Measurements from ENCODE around the gene COL20A1. TPM values are rescaled to one million over a fixed set of nuclear protein-coding genes. Genes with fewer than 3 reads are reported as not detected.

The COL20A1 gene
- total and polyA plus RNA-seq, 2 of the 13 experiments (the other 11 are each of a cell fraction or from before 2014, with no cell fraction given) = not detected

GRCh38 chr20:63315240-63315689 is 22.3 kb downstream of the COL20A1 start:
- no peak; the same call in 2 of the 3 replicates for ATAC-seq

GRCh38 chr20:63315731-63316491 is 22.9 kb downstream of the COL20A1 start:
- intact Hi-C loops (cut with micrococcal nuclease; ENCODE audit: unreplicated experiment) (no loop called here), in situ Hi-C loops (cut with HindIII; ENCODE audit: extremely low pct_ligation_motif_present, low pct_unique_long_range_greater_than_20kb) (no loop called here)
- 48% methylated on average over 21 of the region's 31 CpGs for WGBS (ENCODE audit: low lambda C conversion rate)
- ChIA-PET POLR2A (no interaction called here), CTCF (ENCODE audit: low intra/inter-chr PET ratio, low total read pairs) (no interaction called here)
- Histone ChIP-seq H2AFZ (ENCODE audit: low read length) (no peak overlapping the region), H3K4me2 (ENCODE audit: low read depth, low read length) (no peak overlapping the region), H3K9me3 (ENCODE audit: low read length) (no peaks in the 10 kb centered on the region), H3K4me1 (ENCODE audit: insufficient read depth, low read length) (no peaks in the 10 kb centered on the region), H3K79me2 (ENCODE audit: insufficient read depth, low read length) (no peaks in the 10 kb centered on the region), H3K27ac (ENCODE audit: extremely low read length, insufficient read depth, low read length) (no peak overlapping the region), H3K36me3 (replicated peaks in 1 of 2; ENCODE audit: control insufficient read depth in 1 of 2, insufficient read depth in 2 of 2, low read length in 2 of 2) (no peaks in the 10 kb centered on the region), H4K20me1 (ENCODE audit: insufficient read depth, low read length) (peaks cover 8% of the 10 kb centered on the region; the same call in 1 of the 2 replicates), H3K27me3 (ENCODE audit: control insufficient read depth in 1 of 2, insufficient read depth in 2 of 2, low read length in 2 of 2) (peaks cover 13 to 59% of the 10 kb centered on the region in 2 experiments; a peak in 4 of 5 replicates), H3K9ac (ENCODE audit: insufficient read depth, low read depth, low read length) (no peak overlapping the region), H3K4me3 (replicated peaks in 1 of 3; ENCODE audit: insufficient read depth in 1 of 3, low read depth in 2 of 3, low read length in 3 of 3) (no peak overlapping the region)
- FAIRE-seq (no peak), ATAC-seq (no peak), DNase-seq (ENCODE audit: low spot score) (no peak)
- TF ChIP-seq FOXK1 (CRISPR knock-in tag; IDR thresholded peaks at IDR 0.05; ENCODE audit: borderline replicate concordance, low read depth) (no peak), ZNF207 (IDR thresholded peaks at IDR 0.05; ENCODE audit: borderline replicate concordance) (no peak), JUND (CRISPR knock-in tag; IDR thresholded peaks at IDR 0.05) (no peak), ZNF547 (CRISPR knock-in tag; IDR thresholded peaks at IDR 0.05) (no peak), ZNF746 (CRISPR knock-in tag; IDR thresholded peaks at IDR 0.05) (no peak), ZNF83 (CRISPR knock-in tag; IDR thresholded peaks at IDR 0.05; ENCODE audit: borderline replicate concordance) (no peak)
- no TSS peak for BruUV-seq (replicated peaks)

More at GRCh38 chr20:63315240-63315689, 22.3 kb downstream of the COL20A1 start:
- Histone ChIP-seq H3K27ac (ENCODE audit: extremely low read length, insufficient read depth, low read length) (no peak overlapping the region), H3K4me2 (ENCODE audit: low read depth, low read length) (no peak overlapping the region), H3K9me3 (ENCODE audit: low read length) (no peaks in the 10 kb centered on the region), H3K9ac (ENCODE audit: insufficient read depth, low read depth, low read length) (no peak overlapping the region), H3K4me1 (ENCODE audit: insufficient read depth, low read length) (no peaks in the 10 kb centered on the region), H3K79me2 (ENCODE audit: insufficient read depth, low read length) (no peaks in the 10 kb centered on the region), H4K20me1 (ENCODE audit: insufficient read depth, low read length) (peaks cover 8% of the 10 kb centered on the region; the same call in 1 of the 2 replicates), H3K27me3 (ENCODE audit: control insufficient read depth in 1 of 2, insufficient read depth in 2 of 2, low read length in 2 of 2) (peaks cover 10 to 61% of the 10 kb centered on the region in 2 experiments; a peak in 4 of 5 replicates), H2AFZ (ENCODE audit: low read length) (no peak overlapping the region), H3K36me3 (replicated peaks in 1 of 2; ENCODE audit: control insufficient read depth in 1 of 2, insufficient read depth in 2 of 2, low read length in 2 of 2) (no peaks in the 10 kb centered on the region), H3K4me3 (replicated peaks in 1 of 3; ENCODE audit: insufficient read depth in 1 of 3, low read depth in 2 of 3, low read length in 3 of 3) (no peak overlapping the region)
- CTCF ChIA-PET (ENCODE audit: low intra/inter-chr PET ratio, low total read pairs) = no interaction called here
- 10% methylated on average over 14 of the region's 15 CpGs for WGBS (ENCODE audit: low lambda C conversion rate)
- FAIRE-seq = no peak
- DNase-seq (ENCODE audit: low spot score) = no peak
- TF ChIP-seq MATR3 (CRISPR knock-in tag; IDR thresholded peaks at IDR 0.05) = 0 out of 2 replicates have a peak, but pooled peaks have one; percentile 37
- peak; percentile 88; the same call in 1 of the 2 replicates for TF ChIP-seq THRA (CRISPR knock-in tag; IDR thresholded peaks at IDR 0.05; ENCODE audit: borderline replicate concordance)
- 0 out of 2 replicates have a peak, but pooled peaks have one; percentile 19 for TF ChIP-seq SAFB2 (CRISPR knock-in tag; IDR thresholded peaks at IDR 0.05; ENCODE audit: borderline replicate concordance, low read depth)
- TF ChIP-seq RXRB (CRISPR knock-in tag; IDR thresholded peaks at IDR 0.05; ENCODE audit: borderline replicate concordance) = peak; percentile 61
- TF ChIP-seq ZNF468 (CRISPR knock-in tag; IDR thresholded peaks at IDR 0.05) = no peak
- intact Hi-C loops (cut with micrococcal nuclease; ENCODE audit: unreplicated experiment) = no loop called here
- no TSS peak for BruUV-seq (replicated peaks)
- in situ Hi-C loops (cut with HindIII; ENCODE audit: extremely low pct_ligation_motif_present, low pct_unique_long_range_greater_than_20kb) = no loop called here
- POLR2A ChIA-PET = no interaction called here
